Esophagus (tissue), 2 donors: ENCODE results near the gene DFFA. TPM values are rescaled to one million over a fixed set of nuclear protein-coding genes. Genes with fewer than 3 reads are reported as not detected.
A peak's percentile ranks its signal among the peaks of the same experiment; 100 is the strongest.
"Not testable (repeated sequence)": the region's sequence is repeated elsewhere in the genome, so short reads cannot be mapped to it uniquely, and the experiment has no call there.

Experiments
- H3K27ac ChIP-seq, 2 donors: one replicate each; pipeline ENCODE4 v1.5.1; 2013; ENCODE audit warnings: low read depth in 2 of 2, mild to moderate bottlenecking in 2 of 2, inconsistent platforms in 1 of 2, low read length in 1 of 2, moderate library complexity in 1 of 2
- H3K27me3 ChIP-seq, 2 donors: one replicate each; pipeline ENCODE4 v1.6.1; 2013; ENCODE audit warnings: low read length in 2 of 2, control low read depth in 1 of 2, mild to moderate bottlenecking in 1 of 2; ENCODE audit not compliant: insufficient read depth in 2 of 2, control insufficient read depth in 1 of 2
- H3K36me3 ChIP-seq, 2 donors: one replicate each; pipeline ENCODE4 v1.6.1; 2013; ENCODE audit warnings: low read length in 1 of 2; ENCODE audit not compliant: control insufficient read depth in 2 of 2, insufficient read depth in 2 of 2
- H3K4me1 ChIP-seq, 2 donors: one replicate each; pipeline ENCODE4 v1.6.1; 2013; ENCODE audit warnings: low read length in 1 of 2; ENCODE audit not compliant: control insufficient read depth in 2 of 2, insufficient read depth in 2 of 2
- H3K4me3 ChIP-seq, 2 donors: one replicate each; pipeline ENCODE4 v1.5.1; 2013; ENCODE audit warnings: low read length in 2 of 2, mild to moderate bottlenecking in 2 of 2, low read depth in 1 of 2, moderate library complexity in 1 of 2
- H3K9me3 ChIP-seq, 2 donors: one replicate each; pipeline ENCODE4 v1.6.1; 2013; ENCODE audit warnings: mild to moderate bottlenecking in 2 of 2, low read depth in 1 of 2, low read length in 1 of 2, moderate library complexity in 1 of 2; ENCODE audit not compliant: control insufficient read depth in 2 of 2, insufficient read depth in 1 of 2
- WGBS, 2 donors: extraction: QIAGEN DNeasy Blood & Tissue Kit; methylation state at CpG; one replicate each; pipeline ENCODE4 v1.1.7; 2013; 5-methylcytosine and 5-hydroxymethylcytosine counted together
- polyA plus RNA-seq, 2 donors: library from polyadenylated mRNA; stranded (reverse); fragments of 200-250 nt; gene quantifications; one replicate each; pipeline ENCODE4 v1.2.3, GENCODE V29; 2013
- donor health status: healthy with polysubstance abuse.
- donor health status: Bipolar disorder and iron deficiency.

Gene DFFA
- polyA plus RNA-seq, 2 donors = 11.2 to 20.0 TPM

DNA sequence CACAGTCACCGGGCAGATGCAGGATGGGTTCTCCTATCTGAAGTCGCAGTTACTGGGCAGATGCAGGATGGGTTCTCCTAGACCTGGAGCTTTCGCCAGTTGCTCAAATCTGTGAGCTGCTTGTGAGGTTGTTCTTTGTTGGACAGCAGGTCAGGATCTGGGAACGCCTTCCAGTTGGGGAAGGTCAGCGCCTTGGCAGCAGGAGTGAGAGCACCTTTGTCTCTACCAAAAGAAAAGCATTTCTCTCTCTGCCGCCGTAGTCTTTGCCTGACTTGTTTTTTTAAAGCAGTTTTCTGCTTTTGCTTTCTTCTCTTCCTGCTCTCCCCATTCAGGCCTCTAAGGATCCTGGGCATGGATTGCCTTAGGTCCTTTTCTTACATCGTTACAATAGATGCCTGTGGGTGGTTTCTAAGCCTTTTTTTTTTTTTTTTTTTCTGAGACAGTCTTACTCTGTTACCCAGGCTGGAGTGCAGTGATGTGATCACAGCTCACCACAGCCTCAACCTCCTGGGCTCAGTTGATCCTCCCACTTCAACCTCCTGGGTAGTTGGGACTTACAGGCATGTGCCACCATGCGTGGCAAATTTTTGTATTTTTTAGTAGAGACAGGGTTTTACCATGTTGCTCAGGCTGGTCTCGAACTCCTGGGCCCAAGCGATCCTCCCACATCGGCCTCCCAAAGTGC is 18.1 kb upstream of the DFFA start:
- Histone ChIP-seq H3K4me3 (no peak overlapping the region), H3K4me1 (peaks cover 0 to 3% of the 10 kb centered on the region in 2 donors), H3K27ac (no peak overlapping the region), H3K9me3 (no peaks in the 10 kb centered on the region), H3K27me3 (no peaks in the 10 kb centered on the region), H3K36me3 (no peaks in the 10 kb centered on the region)
- 78 to 83% methylated on average over 12 of the region's 12 CpGs for WGBS, 2 donors

DNA sequence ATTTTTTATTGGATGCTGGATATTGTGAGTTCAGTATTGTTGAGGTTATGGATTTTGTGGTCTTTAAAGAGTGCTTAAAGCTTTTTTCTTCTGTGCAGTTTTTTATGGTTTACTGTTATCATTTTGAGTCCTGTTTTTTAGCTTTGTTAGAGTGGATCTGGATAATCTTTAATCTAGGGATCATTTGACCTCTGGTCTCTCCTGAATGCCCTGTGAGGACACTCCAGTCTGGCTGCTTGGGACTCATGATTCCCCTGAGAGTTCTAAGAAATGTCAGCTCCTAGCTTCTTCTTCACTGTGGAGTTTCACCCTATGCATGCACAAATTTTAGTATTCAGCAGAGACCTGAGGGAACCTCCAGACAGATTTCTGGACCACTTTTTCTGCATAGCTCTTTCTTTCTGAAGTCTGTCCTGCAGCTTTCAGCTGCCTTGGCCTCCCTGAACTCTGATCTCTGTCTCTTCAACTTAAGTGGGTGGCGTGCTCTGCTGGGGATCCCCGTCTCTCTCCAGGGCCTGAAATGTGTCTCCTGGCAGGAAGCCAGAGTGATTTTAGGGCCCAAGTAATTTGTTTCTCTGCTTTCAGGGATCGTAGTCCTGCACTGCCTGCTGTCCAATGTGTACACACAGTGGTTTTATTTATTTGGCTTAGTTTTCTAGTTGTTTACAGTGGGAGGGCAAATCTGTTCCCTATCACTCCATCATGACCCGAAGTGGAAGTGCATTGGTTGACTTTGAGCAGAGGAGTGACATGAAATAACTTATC is 17.1 kb upstream of the DFFA start:
- peaks cover 0 to 2% of the 10 kb centered on the region in 2 donors for H3K36me3 ChIP-seq
- no peaks in the 10 kb centered on the region for H3K27me3 ChIP-seq
- H3K4me3 ChIP-seq = no peak overlapping the region
- 38 to 57% methylated on average over 4 of the region's 4 CpGs for WGBS, 2 donors
- no peaks in the 10 kb centered on the region for H3K4me1 ChIP-seq
- H3K27ac ChIP-seq = no peak overlapping the region
- H3K9me3 ChIP-seq = no peaks in the 10 kb centered on the region

DNA sequence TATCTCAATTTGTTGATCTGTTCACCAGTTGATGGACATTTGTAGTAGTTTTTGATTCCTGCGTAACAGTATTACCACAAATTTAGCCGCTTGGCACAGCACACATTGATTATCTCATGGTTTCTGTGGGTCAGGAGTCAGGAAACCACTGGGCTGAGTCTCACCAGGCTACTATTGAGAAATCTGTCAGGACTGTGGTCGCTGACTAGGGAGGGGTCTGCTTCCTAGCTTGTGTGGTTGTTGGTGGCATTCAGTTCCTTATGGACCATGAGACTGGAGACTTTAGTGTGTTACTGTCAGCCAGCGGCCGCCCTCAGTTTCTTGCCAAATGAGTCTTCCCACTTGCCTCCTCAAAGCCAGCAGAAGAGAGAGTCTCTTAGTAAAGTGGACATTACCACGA is 12.2 kb upstream of the DFFA start:
- WGBS, 2 donors = 89 to 94% methylated on average over 6 of the region's 6 CpGs

DNA sequence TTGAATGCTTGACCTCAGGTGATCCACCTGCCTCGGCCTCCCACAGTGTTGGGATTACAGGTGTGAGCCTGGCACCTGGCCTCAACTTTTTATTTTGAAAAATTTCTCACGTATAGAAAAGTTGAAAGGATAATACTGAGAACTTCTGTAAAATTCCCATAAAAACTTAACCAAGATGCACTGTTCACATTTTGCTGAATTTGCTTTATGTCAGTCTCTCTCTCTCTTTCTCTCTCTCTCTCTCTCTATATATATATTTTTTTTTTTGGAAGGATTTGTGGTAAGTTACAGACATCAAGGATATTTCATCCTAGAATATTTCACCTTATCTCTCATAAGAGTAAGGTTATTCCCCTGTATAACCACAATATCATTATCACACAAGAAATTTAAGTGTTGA is 8.3 kb upstream of the DFFA start:
- H3K4me3 ChIP-seq = no peak overlapping the region
- 80 to 87% methylated on average over 2 of the region's 2 CpGs for WGBS, 2 donors
- H3K9me3 ChIP-seq = no peaks in the 10 kb centered on the region

More for the DNA sequence above, 12.2 kb upstream of the DFFA start:
- no peaks in the 10 kb centered on the region for H3K4me1 ChIP-seq
- no peak overlapping the region for H3K4me3 ChIP-seq
- peaks cover 0 to 2% of the 10 kb centered on the region in 2 donors for H3K36me3 ChIP-seq
- no peak overlapping the region for H3K27ac ChIP-seq
- H3K9me3 ChIP-seq = no peaks in the 10 kb centered on the region
- H3K27me3 ChIP-seq = no peaks in the 10 kb centered on the region

DNA sequence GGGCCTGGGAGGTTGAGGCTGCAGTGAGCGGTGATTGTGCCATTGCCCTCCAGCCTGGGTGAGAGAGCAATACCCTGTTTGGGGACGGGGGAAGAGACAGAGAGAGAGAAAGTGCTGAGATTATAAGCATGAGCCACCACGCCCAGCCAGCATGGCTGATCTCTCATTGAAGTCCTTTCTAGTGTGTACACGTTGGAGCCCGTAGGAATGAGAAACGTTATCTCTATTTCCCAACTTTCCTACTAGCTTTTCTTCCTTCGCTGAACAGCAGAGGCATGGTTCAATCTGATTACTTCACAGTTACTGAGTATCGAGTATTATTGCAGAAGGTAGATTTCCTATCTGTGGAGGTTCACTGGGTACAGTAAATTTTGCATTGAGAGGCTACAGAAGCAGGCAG is 7.0 kb upstream of the DFFA start:
- Histone ChIP-seq H3K27ac (peak overlapping the region in 1 of 2 donors; percentile 2), H3K36me3 (no peaks in the 10 kb centered on the region), H3K4me1 (no peaks in the 10 kb centered on the region), H3K4me3 (no peak overlapping the region), H3K9me3 (no peaks in the 10 kb centered on the region), H3K27me3 (no peaks in the 10 kb centered on the region)
- WGBS, 2 donors = 61 to 65% methylated on average over 8 of the region's 8 CpGs

More for the DNA sequence above, 8.3 kb upstream of the DFFA start:
- Histone ChIP-seq H3K27ac (no peak overlapping the region), H3K36me3 (peaks cover 0 to 2% of the 10 kb centered on the region in 2 donors), H3K27me3 (no peaks in the 10 kb centered on the region), H3K4me1 (no peaks in the 10 kb centered on the region)

DNA sequence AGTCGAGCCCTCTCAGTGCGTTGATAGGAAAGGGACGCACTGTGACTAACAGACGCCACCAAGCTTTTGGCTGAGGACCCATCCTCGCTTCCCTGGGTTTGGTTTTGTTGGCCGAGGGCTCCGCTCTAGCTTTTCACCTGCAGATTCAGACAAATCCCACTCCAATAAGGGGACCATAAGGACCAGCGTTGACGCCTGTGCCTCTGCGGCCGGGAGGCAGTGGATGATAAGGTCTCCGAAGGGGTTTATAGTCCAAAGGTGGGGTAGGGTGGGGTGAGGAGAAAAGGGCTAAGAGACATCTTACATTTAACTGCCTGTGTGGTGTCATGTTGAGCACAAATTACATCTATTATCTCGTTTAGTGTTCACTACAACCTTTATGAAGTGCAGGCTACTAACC is 3.2 kb upstream of the DFFA start:
- 3 to 4% methylated on average over 13 of the region's 13 CpGs for WGBS, 2 donors
- Histone ChIP-seq H3K9me3 (no peaks in the 10 kb centered on the region), H3K27ac (peak overlapping the region; percentile 83 to 85), H3K4me3 (peak overlapping the region; percentile 74 to 92), H3K36me3 (no peaks in the 10 kb centered on the region), H3K4me1 (peaks cover 0 to 3% of the 10 kb centered on the region in 2 donors), H3K27me3 (no peaks in the 10 kb centered on the region)

DNA sequence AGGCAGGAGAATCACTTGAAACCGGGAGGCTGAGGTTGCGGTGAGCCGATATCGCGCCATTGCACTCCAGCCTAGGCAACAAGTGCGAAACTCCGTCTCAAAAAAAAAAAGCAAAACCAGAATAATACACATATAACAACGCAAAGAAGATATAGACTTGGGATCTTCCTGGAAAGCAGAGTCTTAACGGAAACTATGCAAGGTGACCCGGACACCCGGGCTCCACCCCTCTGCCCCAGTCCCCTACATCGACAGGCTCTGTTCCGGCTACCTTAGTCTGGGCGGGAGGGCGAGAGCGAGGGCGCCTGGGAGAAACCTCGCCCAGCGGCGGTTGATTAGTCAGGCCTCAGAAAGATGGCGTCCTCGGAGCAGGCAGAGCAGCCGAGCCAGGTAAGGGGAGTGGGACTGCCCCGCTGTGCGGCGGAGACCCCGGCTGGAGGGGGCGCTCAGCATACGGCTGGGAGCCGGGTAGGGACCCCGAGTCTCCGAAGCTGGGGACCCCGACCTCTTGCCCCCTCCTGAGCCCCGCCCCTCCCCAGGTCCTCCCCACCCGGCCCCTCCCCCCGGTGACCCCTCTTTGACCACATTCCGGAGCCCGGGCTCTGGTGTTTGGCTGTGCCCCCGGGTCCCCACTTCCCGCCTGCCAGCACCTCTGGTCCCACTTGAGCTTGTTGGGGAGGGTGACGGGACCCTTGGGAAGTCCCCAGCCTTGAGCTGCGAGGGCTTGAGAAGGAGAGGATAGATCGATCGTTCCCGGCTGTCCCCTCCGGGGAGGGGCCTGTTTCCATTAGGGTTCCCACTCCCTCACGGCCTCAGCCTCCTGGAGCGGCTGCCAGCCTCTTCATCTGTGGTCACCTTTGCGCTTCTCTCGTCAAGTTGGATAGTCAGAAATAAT is 2.5 kb upstream of the DFFA start, which contains the start of gene PEX14:
PEX14 (plus strand) TSS at position 338 of the 895 bp plus-strand sequence; CDS start at position 355, 17 bp downstream.
- Histone ChIP-seq H3K4me1 (peaks cover 0 to 3% of the 10 kb centered on the region in 2 donors), H3K9me3 (no peaks in the 10 kb centered on the region), H3K36me3 (no peaks in the 10 kb centered on the region), H3K4me3 (peak within 1 kb of the TSS; percentile 74 to 92), H3K27me3 (no peaks in the 10 kb centered on the region), H3K27ac (peak within 1 kb of the TSS; percentile 83 to 85)
- WGBS, 2 donors = 10 to 11% methylated on average over 46 to 50 of the region's 50 CpGs

DNA sequence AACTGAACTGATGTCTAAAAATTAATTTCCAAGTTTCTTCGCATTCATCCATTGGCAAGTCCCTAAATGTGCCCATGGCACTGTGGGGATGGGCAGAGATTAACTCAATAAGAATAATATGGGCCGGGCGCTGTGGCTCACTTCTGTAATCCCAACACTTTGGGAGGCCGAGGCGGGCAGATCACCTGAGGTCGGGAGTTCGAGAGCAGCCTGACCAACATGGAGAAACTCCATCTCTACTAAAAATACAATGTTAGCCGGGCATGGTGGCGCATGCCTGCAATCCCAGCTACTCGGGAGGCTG is 1.9 kb upstream of the DFFA start:
- H3K36me3 ChIP-seq, H3K4me1 ChIP-seq, H3K9me3 ChIP-seq, H3K27me3 ChIP-seq, H3K27ac ChIP-seq: not testable (repeated sequence)
- H3K4me3 ChIP-seq = peak overlapping the region in 1 of 2 donors; percentile 92
- WGBS, 2 donors = 87 to 89% methylated on average over 10 of the region's 10 CpGs

DNA sequence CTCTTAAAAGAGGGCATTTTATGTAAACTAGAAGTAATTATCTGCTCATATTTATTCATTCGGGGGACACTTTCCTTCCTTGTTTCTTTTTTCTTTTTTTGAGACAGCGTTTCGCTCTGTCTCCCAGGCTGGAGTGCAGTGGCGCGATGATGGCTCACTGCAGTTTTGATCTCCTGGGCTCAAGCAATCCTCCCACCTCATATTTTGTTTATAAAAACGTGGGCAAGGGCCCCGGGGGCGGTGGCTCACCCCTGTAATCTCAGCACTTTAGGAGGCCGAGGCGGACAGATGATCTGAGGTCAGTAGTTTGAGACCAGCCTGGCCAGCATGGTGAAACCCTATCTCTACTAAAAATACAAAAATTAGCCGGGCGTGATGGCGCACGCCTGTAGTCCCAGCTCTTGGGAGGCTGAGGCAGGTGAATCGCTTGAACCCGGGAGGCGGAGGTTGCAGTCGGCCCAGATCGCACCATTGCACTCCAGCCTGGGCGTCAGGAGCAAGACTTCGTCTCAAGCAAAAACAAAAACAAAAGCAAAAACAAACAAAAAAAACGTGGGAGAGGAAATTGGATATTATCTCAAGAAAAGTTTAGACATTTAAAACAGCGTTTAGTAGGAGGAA is 926 bp upstream of the DFFA start:
- H3K27ac ChIP-seq = no peak overlapping the region
- H3K27me3 ChIP-seq = no peaks in the 10 kb centered on the region
- WGBS, 2 donors = 87 to 88% methylated on average over 23 of the region's 23 CpGs
- no peak overlapping the region for H3K4me3 ChIP-seq
- peaks cover 0 to 8% of the 10 kb centered on the region in 2 donors for H3K36me3 ChIP-seq
- no peaks in the 10 kb centered on the region for H3K9me3 ChIP-seq
- peaks cover 0 to 3% of the 10 kb centered on the region in 2 donors for H3K4me1 ChIP-seq
